ENCODE results near the gene STARD9. TPM values are rescaled to one million over a fixed set of nuclear protein-coding genes. Genes with fewer than 3 reads are reported as not detected.
"Not testable (repeated sequence)": the region's sequence is repeated elsewhere in the genome, so short reads cannot be mapped to it uniquely, and the experiment has no call there.

Gene STARD9
- total RNA-seq, 4 donors from 2014 or later: 1.6 to 3.5 (median 2.0) TPM

GRCh38 chr15:42760759-42761158 is 185.4 kb downstream of the STARD9 start:
- Histone ChIP-seq H3K27me3 (no peaks in the 10 kb centered on the region), H3K9me3 (peaks cover 0 to 8% (median 0%) of the 10 kb centered on the region in 3 donors), H3K36me3 (no peaks in the 10 kb centered on the region), H3K4me3 (no peak overlapping the region), H3K27ac (no peak overlapping the region), H3K4me1 (peaks cover 0 to 6% of the 10 kb centered on the region in 2 donors)
- TF ChIP-seq POLR2A (IDR thresholded peaks at IDR 0.05) (no peak), CTCF (IDR thresholded peaks at IDR 0.05 in 4 of 5, conservative IDR thresholded peaks at IDR 0.05 in 1 of 5) (no peak)
- no peak for ATAC-seq
- no peak for DNase-seq
- in situ Hi-C loops (cut with MboI; ENCODE audit: low sequenced_read_pairs in 4 of 4): no loop called here
- intact Hi-C loops (cut with DNase I; ENCODE audit: low total_unique reads): no loop called here

GRCh38 chr15:42761813-42762212 is 186.4 kb downstream of the STARD9 start:
- H3K27ac ChIP-seq; intact Hi-C loops (cut with DNase I; ENCODE audit: low total_unique reads); H3K4me3 ChIP-seq; in situ Hi-C loops (cut with MboI; ENCODE audit: low sequenced_read_pairs in 4 of 4); H3K4me1 ChIP-seq; H3K9me3 ChIP-seq; ATAC-seq; H3K27me3 ChIP-seq; H3K36me3 ChIP-seq; DNase-seq: not testable (repeated sequence)

GRCh38 chr15:42764154-42764731 is 188.8 kb downstream of the STARD9 start:
- in situ Hi-C loops (cut with MboI; ENCODE audit: low sequenced_read_pairs in 4 of 4); H3K36me3 ChIP-seq; H3K27me3 ChIP-seq; intact Hi-C loops (cut with DNase I; ENCODE audit: low total_unique reads); ATAC-seq; H3K4me3 ChIP-seq; DNase-seq; H3K9me3 ChIP-seq; H3K4me1 ChIP-seq; H3K27ac ChIP-seq: not testable (repeated sequence)

GRCh38 chr15:42766109-42766508 is 190.7 kb downstream of the STARD9 start:
- H3K9me3 ChIP-seq; H3K4me3 ChIP-seq; ATAC-seq; H3K4me1 ChIP-seq; H3K27me3 ChIP-seq; H3K27ac ChIP-seq; DNase-seq; in situ Hi-C loops (cut with MboI; ENCODE audit: low sequenced_read_pairs in 4 of 4); intact Hi-C loops (cut with DNase I; ENCODE audit: low total_unique reads); H3K36me3 ChIP-seq: not testable (repeated sequence)

Other genes starting within 250 kb of the STARD9 start
- 100 to 1,000 TPM in 3 of 4 donors, 10 to 100 TPM in 1; 96.8 to 263 (median 163) TPM for gene CAPN3, start 216.1 kb upstream of the STARD9 start, total RNA-seq
- gene ZNF106, start 84.5 kb upstream of the STARD9 start, total RNA-seq: 100 to 1,000 TPM; 340 to 487 (median 414) TPM
- 10 to 100 TPM; 26.7 to 74.3 (median 40.2) TPM for gene SNAP23, start 80.0 kb upstream of the STARD9 start, total RNA-seq
- 10 to 100 TPM in 2 of 4 donors, 1 to 10 TPM in 2; 6.0 to 15.4 (median 10.0) TPM for gene LRRC57, start 26.8 kb upstream of the STARD9 start, total RNA-seq
- 10 to 100 TPM; 24.7 to 31.9 (median 27.8) TPM for gene HAUS2, start 26.8 kb upstream of the STARD9 start, total RNA-seq
- gene CDAN1, start 161.5 kb downstream of the STARD9 start, total RNA-seq: 1 to 10 TPM; 4.2 to 5.9 (median 5.1) TPM

Data from gastrocnemius medialis (tissue), 4 donors.